ENCODE results near the gene SLC38A3.
"Not testable (repeated sequence)": the region's sequence is repeated elsewhere in the genome, so short reads cannot be mapped to it uniquely, and the experiment has no call there.

SLC38A3 gene

GRCh38 chr3:50192689-50193141, 12.4 kb upstream of the SLC38A3 start:
- peak; percentile 89 for DNase-seq

- no peak for DNase-seq
Measured at GRCh38 chr3:50193286-50193685, 11.8 kb upstream of the SLC38A3 start.

GRCh38 chr3:50193746-50194127, 11.3 kb upstream of the SLC38A3 start:
- no peak for DNase-seq

GRCh38 chr3:50194128-50194902, 10.8 kb upstream of the SLC38A3 start:
- DNase-seq: peak; percentile 87

- DNase-seq: no peak
Measured at GRCh38 chr3:50194903-50195500, 10.1 kb upstream of the SLC38A3 start.

GRCh38 chr3:50195501-50196252, 9.4 kb upstream of the SLC38A3 start:
- no peak for DNase-seq

- no peak for DNase-seq
Measured at GRCh38 chr3:50196253-50196801, 8.7 kb upstream of the SLC38A3 start.

- no peak for DNase-seq
Measured at GRCh38 chr3:50201573-50202315, 3.3 kb upstream of the SLC38A3 start.

- DNase-seq: no peak
Measured at GRCh38 chr3:50202353-50203112, 2.5 kb upstream of the SLC38A3 start.

- no peak for DNase-seq
Measured at GRCh38 chr3:50203113-50203808, 1.8 kb upstream of the SLC38A3 start.

GRCh38 chr3:50203809-50204803, 965 bp upstream of the SLC38A3 start:
- DNase-seq: no peak

GRCh38 chr3:50205413-50206276, 574 bp downstream of the SLC38A3 start:
- no peak for DNase-seq

GRCh38 chr3:50207359-50208042, 2.4 kb downstream of the SLC38A3 start:
- DNase-seq: no peak

GRCh38 chr3:50208677-50209344, 3.7 kb downstream of the SLC38A3 start:
- no peak for DNase-seq

- no peak for DNase-seq
Measured at GRCh38 chr3:50210176-50210509, 5.1 kb downstream of the SLC38A3 start.

- DNase-seq: no peak
Measured at GRCh38 chr3:50210510-50211367, 5.7 kb downstream of the SLC38A3 start.

GRCh38 chr3:50211368-50211717, 6.3 kb downstream of the SLC38A3 start:
- not testable (repeated sequence) for DNase-seq
